GM12878 (cell line): ENCODE measurements around the gene SLC25A13. TPM values are rescaled to one million over a fixed set of nuclear protein-coding genes. Genes with fewer than 3 reads are reported as not detected.

Experiments
- ATAC-seq: fragments of 200-7000 bp; cut with Tn5 transposase; 3 replicates; pipeline ENCODE4 v1.9.1; 2020; ENCODE audit warnings: mild to moderate bottlenecking, moderate library complexity
- BruUV-seq: library from RNA; stranded (reverse); fragments of 400-500 nt; replicated peaks from 2 replicates; lab custom pipeline; 2021; lab: Mats Ljungman, UMichigan
- CTCF ChIA-PET: fragments of 300-600 bp; sonication (Branson Sonifier 250); formaldehyde crosslinking; extraction: SDS; loops from one replicate; lab custom pipeline; 2021; ENCODE audit warnings: inconsistent platforms; lab: Yijun Ruan, JAX
- POLR2A ChIA-PET: fragments of 350-600 bp; formaldehyde crosslinking; extraction: SDS; loops from one replicate; lab custom pipeline; 2021; ENCODE audit warnings: inconsistent platforms; lab: Charles Lee
- RAD21 ChIA-PET: fragments of 300-600 bp; sonication (Branson Sonifier 250); formaldehyde crosslinking; loops from one replicate; lab custom pipeline; 2023; ENCODE audit warnings: antibody characterized with exemption; ENCODE audit not compliant: unreplicated experiment; lab: Charles Lee
- SMC1A ChIA-PET: fragments of 300-600 bp; sonication (Branson Sonifier 250); formaldehyde crosslinking; loops from one replicate; lab custom pipeline; 2023; ENCODE audit not compliant: unreplicated experiment, uncharacterized antibody; lab: Charles Lee
- DNase-seq: peaks from one replicate; pipeline ENCODE4 v3.0.0-alpha.2; 2011; ENCODE audit warnings: low read depth, low spot score
- FAIRE-seq: peaks from 3 replicates; lab custom pipeline; 2011; peaks lifted over from hg19 to GRCh38; lab: Jason Lieb, UNC
- H2AFZ ChIP-seq: 2 replicates; pipeline ENCODE4 v1.6.0; 2011; ENCODE audit warnings: low read depth, low read length, control low read depth; ENCODE audit not compliant: control insufficient read depth
- H3K27ac ChIP-seq: 2 replicates; pipeline ENCODE4 v1.5.1; 2011; ENCODE audit warnings: control low read depth; ENCODE audit not compliant: control insufficient read depth, insufficient read depth
- H3K27me3 ChIP-seq, 2 experiments: replicated peaks in 1 of 2; 2 replicates each; pipeline versions ENCODE4 v1.6.0 to v1.6.1; 2011; ENCODE audit warnings: low read length in 1 of 2; ENCODE audit not compliant: control insufficient read depth in 2 of 2, insufficient read depth in 2 of 2
- H3K36me3 ChIP-seq, 2 experiments: 2 replicates each; pipeline ENCODE4 v1.5.1; 2011; ENCODE audit warnings: low read length in 1 of 2; ENCODE audit not compliant: control insufficient read depth in 2 of 2, insufficient read depth in 2 of 2
- H3K4me1 ChIP-seq: 2 replicates; pipeline ENCODE4 v1.6.1; 2011; ENCODE audit warnings: mild to moderate bottlenecking, low read length, moderate library complexity, mixed read lengths; ENCODE audit not compliant: control insufficient read depth, insufficient read depth
- H3K4me2 ChIP-seq: 2 replicates; pipeline ENCODE4 v1.6.0; 2011; ENCODE audit warnings: control low read depth; ENCODE audit not compliant: control insufficient read depth, insufficient read depth
- H3K4me3 ChIP-seq: fragments of 200-600 bp; sonication (generic); 2 replicates; pipeline ENCODE4 v1.5.1; 2016
- H3K79me2 ChIP-seq: 2 replicates; pipeline ENCODE4 v1.6.0; 2011; ENCODE audit warnings: low read length; ENCODE audit not compliant: control insufficient read depth, insufficient read depth
- H3K9ac ChIP-seq: 2 replicates; pipeline ENCODE4 v1.8.0; 2011; ENCODE audit warnings: low read length, control low read depth, mixed read lengths; ENCODE audit not compliant: control insufficient read depth, insufficient read depth
- H3K9me3 ChIP-seq: replicated peaks from 3 replicates; pipeline ENCODE4 v1.5.1; 2011; ENCODE audit warnings: mild to moderate bottlenecking, low read length; ENCODE audit not compliant: control insufficient read depth, insufficient read depth
- H4K20me1 ChIP-seq: 2 replicates; pipeline ENCODE4 v1.6.0; 2011; ENCODE audit not compliant: control insufficient read depth, insufficient read depth
- EGR1 ChIP-seq, 2 experiments: IDR thresholded peaks; 1 replicate in 1 of 2; 2 replicates in 1 of 2; pipeline ENCODE4 v1.6.1; 2011 to 2012; ENCODE audit warnings: low read depth in 2 of 2, low read length in 2 of 2, borderline replicate concordance in 1 of 2, mild to moderate bottlenecking in 1 of 2, moderate library complexity in 1 of 2
- ESRRA ChIP-seq: IDR thresholded peaks from 2 replicates; pipeline ENCODE4 v1.6.1; 2012; ENCODE audit warnings: mild to moderate bottlenecking, low read length, improper control_type of control experiment
- FOXM1 ChIP-seq: IDR thresholded peaks from 2 replicates; pipeline ENCODE4 v1.6.1; 2012; ENCODE audit warnings: low read depth, mild to moderate bottlenecking, inconsistent platforms, low read length, moderate library complexity
- NBN ChIP-seq: fragments of 450-650 bp; IDR thresholded peaks from 2 replicates; pipeline ENCODE4 v1.6.1; 2016
- NFYA ChIP-seq: IDR thresholded peaks from 2 replicates; pipeline ENCODE4 v1.6.1; 2011; ENCODE audit warnings: low read depth, mild to moderate bottlenecking, low read length, improper control_type of control experiment, borderline replicate concordance
- RBBP5 ChIP-seq: fragments of 200-600 bp; sonication (generic); conservative IDR thresholded peaks from 2 replicates; pipeline ENCODE4 v1.6.1; 2016
- SMAD1 ChIP-seq: fragments of 450-650 bp; IDR thresholded peaks from 2 replicates; pipeline ENCODE4 v1.6.1; 2018; ENCODE audit warnings: mild to moderate bottlenecking, low read depth; ENCODE audit not compliant: partially characterized antibody
- SREBF1 ChIP-seq: IDR thresholded peaks from 2 replicates; pipeline ENCODE4 v1.6.1; 2012; ENCODE audit warnings: mild to moderate bottlenecking, low read length
- SUZ12 ChIP-seq: fragments of 200-600 bp; sonication (generic); IDR thresholded peaks from one replicate; pipeline ENCODE4 v1.6.1; 2018; ENCODE audit warnings: antibody characterized with exemption, mild to moderate bottlenecking; ENCODE audit not compliant: unreplicated experiment
- YY1 ChIP-seq: IDR thresholded peaks from 2 replicates; pipeline ENCODE4 v1.6.1; 2011; ENCODE audit warnings: low read depth, mild to moderate bottlenecking, low read length
- ZNF24 ChIP-seq: fragments of 450-650 bp; IDR thresholded peaks from 2 replicates; pipeline ENCODE4 v1.6.1; 2017; ENCODE audit warnings: antibody characterized with exemption, mild to moderate bottlenecking
- ZNF622 ChIP-seq: fragments of 450-650 bp; IDR thresholded peaks from 2 replicates; pipeline ENCODE4 v1.6.1; 2017; ENCODE audit warnings: mild to moderate bottlenecking, inconsistent platforms
- WGBS: methylation state at CpG from one replicate; pipeline ENCODE4 v1.1.6; 2016; ENCODE audit warnings: low lambda C conversion rate; ENCODE audit not compliant: insufficient replicate concordance, insufficient coverage; ENCODE audit errors: missing lambda C conversion rate; 5-methylcytosine and 5-hydroxymethylcytosine counted together
- in situ Hi-C: fragments of 300-500 bp; cut with MboI; formaldehyde crosslinking; loops from 9 replicates; pipeline ENCODE4 v1.14.3; 2018; ENCODE audit warnings: mixed read lengths
- intact Hi-C: fragments of 100-400 bp; cut with micrococcal nuclease; formaldehyde crosslinking; loops from one replicate; pipeline ENCODE4 v1.14.2; 2022; ENCODE audit not compliant: unreplicated experiment
- polyA plus RNA-seq, 11 experiments: library from polyadenylated mRNA; depleted of rRNA in 4 of 11; unstranded in 6 of 11; stranded (reverse) in 5 of 11; fragments of >200 nt; fragmentation: Nextera tagmentation in 4 of 11; fragmentation: Illumina TruSeq in 1 of 11; extraction: Ambion mirVana in 4 of 11; extraction: Trizol in 1 of 11; gene quantifications; 1 replicate in 1 of 11; 2 replicates in 10 of 11; pipeline versions ENCODE4 v1.2.1 to v1.2.3, GENCODE V29; 2011 to 2016; ENCODE audit warnings: inconsistent platforms in 2 of 11, missing spikeins in 2 of 11, low read depth in 1 of 11
- total RNA-seq, 4 experiments: library from RNA; depleted of rRNA in 3 of 4; stranded (reverse); fragments of >200 nt in 3 of 4; fragmentation: Illumina TruSeq in 1 of 4; extraction: Trizol in 1 of 4; gene quantifications; 2 replicates each; pipeline versions ENCODE4 v1.2.1 to v1.2.3, GENCODE V29; 2013 to 2021
- TF ChIP-seq, protein P1 (sequence below): fragments of 450-650 bp; IDR thresholded peaks from 2 replicates; pipeline ENCODE4 v1.6.1; 2016; ENCODE audit warnings: mild to moderate bottlenecking
- TF ChIP-seq, protein P2 (sequence below): fragments of 150-350 bp; IDR thresholded peaks from 2 replicates; pipeline ENCODE4 v1.6.1; 2014; ENCODE audit warnings: mild to moderate bottlenecking, low read depth, low read length
- TF ChIP-seq, protein P3 (sequence below): fragments of 450-650 bp; IDR thresholded peaks from 2 replicates; pipeline ENCODE4 v1.6.1; 2018; ENCODE audit warnings: mild to moderate bottlenecking, low read depth, moderate library complexity; ENCODE audit not compliant: partially characterized antibody
- TF ChIP-seq, protein P4 (sequence below): IDR thresholded peaks from 2 replicates; pipeline ENCODE4 v1.6.1; 2011; ENCODE audit warnings: low read depth, low read length, improper control_type of control experiment, borderline replicate concordance

Gene SLC25A13
- total and polyA plus RNA-seq, 10 of the 15 experiments (the other 5 are each of a cell fraction or from before 2014, with no cell fraction given): 7.0 to 24.7 (median 18.6) TPM

DNA sequence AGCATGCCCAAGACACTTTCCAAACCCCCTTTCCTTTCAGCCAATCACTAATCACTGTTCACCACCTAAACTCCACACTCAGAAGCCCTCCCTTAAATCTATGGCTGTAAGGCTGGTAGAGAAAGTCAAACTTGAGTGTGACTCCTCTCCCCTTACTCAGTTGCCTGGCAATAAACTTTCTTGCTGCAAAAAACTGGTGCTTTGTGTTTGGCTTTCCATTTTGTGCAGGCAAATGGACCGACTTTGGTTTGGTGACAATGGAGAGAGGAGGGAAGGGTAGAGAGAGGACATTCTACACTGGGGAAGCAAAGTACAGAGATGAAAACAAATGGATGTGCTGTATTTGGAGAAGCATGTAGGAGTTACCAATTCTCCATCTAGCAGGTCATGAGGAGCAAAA is 84.9 kb downstream of the SLC25A13 start:
- in situ Hi-C loops (no loop called here), intact Hi-C loops (no loop called here)
- Histone ChIP-seq H3K9me3 (no peaks in the 10 kb centered on the region), H3K4me1 (no peaks in the 10 kb centered on the region), H3K27me3 (no peaks in the 10 kb centered on the region), H3K79me2 (no peaks in the 10 kb centered on the region), H3K4me2 (no peak overlapping the region), H3K27ac (no peak overlapping the region), H4K20me1 (no peaks in the 10 kb centered on the region), H3K36me3 (peaks cover 0 to 4% of the 10 kb centered on the region in 2 experiments; a peak in 1 of 4 replicates), H3K9ac (no peak overlapping the region), H3K4me3 (no peak overlapping the region), H2AFZ (no peak overlapping the region)
- BruUV-seq: no TSS peak
- no peak for FAIRE-seq
- ChIA-PET SMC1A (no interaction called here), POLR2A (no interaction called here), RAD21 (no interaction called here), CTCF (no interaction called here)
- no peak for DNase-seq
- WGBS: 100% methylated on average over 1 of the region's 1 CpG
- TF ChIP-seq, protein P1, sequence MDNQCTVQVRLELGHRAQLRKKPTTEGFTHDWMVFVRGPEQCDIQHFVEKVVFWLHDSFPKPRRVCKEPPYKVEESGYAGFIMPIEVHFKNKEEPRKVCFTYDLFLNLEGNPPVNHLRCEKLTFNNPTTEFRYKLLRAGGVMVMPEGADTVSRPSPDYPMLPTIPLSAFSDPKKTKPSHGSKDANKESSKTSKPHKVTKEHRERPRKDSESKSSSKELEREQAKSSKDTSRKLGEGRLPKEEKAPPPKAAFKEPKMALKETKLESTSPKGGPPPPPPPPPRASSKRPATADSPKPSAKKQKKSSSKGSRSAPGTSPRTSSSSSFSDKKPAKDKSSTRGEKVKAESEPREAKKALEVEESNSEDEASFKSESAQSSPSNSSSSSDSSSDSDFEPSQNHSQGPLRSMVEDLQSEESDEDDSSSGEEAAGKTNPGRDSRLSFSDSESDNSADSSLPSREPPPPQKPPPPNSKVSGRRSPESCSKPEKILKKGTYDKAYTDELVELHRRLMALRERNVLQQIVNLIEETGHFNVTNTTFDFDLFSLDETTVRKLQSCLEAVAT: no peak
- no peak for TF ChIP-seq ZNF622
- TF ChIP-seq YY1: no peak
- TF ChIP-seq NBN: no peak
- TF ChIP-seq SUZ12: no peak
- no peak for TF ChIP-seq NFYA
- no peak for TF ChIP-seq ESRRA
- TF ChIP-seq, protein P2, sequence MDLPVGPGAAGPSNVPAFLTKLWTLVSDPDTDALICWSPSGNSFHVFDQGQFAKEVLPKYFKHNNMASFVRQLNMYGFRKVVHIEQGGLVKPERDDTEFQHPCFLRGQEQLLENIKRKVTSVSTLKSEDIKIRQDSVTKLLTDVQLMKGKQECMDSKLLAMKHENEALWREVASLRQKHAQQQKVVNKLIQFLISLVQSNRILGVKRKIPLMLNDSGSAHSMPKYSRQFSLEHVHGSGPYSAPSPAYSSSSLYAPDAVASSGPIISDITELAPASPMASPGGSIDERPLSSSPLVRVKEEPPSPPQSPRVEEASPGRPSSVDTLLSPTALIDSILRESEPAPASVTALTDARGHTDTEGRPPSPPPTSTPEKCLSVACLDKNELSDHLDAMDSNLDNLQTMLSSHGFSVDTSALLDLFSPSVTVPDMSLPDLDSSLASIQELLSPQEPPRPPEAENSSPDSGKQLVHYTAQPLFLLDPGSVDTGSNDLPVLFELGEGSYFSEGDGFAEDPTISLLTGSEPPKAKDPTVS: no peak
- TF ChIP-seq, protein P3, sequence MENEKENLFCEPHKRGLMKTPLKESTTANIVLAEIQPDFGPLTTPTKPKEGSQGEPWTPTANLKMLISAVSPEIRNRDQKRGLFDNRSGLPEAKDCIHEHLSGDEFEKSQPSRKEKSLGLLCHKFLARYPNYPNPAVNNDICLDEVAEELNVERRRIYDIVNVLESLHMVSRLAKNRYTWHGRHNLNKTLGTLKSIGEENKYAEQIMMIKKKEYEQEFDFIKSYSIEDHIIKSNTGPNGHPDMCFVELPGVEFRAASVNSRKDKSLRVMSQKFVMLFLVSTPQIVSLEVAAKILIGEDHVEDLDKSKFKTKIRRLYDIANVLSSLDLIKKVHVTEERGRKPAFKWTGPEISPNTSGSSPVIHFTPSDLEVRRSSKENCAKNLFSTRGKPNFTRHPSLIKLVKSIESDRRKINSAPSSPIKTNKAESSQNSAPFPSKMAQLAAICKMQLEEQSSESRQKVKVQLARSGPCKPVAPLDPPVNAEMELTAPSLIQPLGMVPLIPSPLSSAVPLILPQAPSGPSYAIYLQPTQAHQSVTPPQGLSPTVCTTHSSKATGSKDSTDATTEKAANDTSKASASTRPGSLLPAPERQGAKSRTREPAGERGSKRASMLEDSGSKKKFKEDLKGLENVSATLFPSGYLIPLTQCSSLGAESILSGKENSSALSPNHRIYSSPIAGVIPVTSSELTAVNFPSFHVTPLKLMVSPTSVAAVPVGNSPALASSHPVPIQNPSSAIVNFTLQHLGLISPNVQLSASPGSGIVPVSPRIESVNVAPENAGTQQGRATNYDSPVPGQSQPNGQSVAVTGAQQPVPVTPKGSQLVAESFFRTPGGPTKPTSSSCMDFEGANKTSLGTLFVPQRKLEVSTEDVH: no peak
- TF ChIP-seq ZNF24: no peak
- TF ChIP-seq EGR1 (IDR thresholded peaks at IDR 0.05; ENCODE audit: borderline replicate concordance in 1 of 2, low read depth in 2 of 2, low read length in 2 of 2): no peak
- no peak for TF ChIP-seq FOXM1
- no peak for TF ChIP-seq SREBF1
- TF ChIP-seq SMAD1: no peak
- TF ChIP-seq, protein P4, sequence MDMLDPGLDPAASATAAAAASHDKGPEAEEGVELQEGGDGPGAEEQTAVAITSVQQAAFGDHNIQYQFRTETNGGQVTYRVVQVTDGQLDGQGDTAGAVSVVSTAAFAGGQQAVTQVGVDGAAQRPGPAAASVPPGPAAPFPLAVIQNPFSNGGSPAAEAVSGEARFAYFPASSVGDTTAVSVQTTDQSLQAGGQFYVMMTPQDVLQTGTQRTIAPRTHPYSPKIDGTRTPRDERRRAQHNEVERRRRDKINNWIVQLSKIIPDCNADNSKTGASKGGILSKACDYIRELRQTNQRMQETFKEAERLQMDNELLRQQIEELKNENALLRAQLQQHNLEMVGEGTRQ: no peak
- no peak for TF ChIP-seq RBBP5
- no peak for ATAC-seq
